Measurements from ENCODE around the gene LHX2.

The LHX2 gene

GRCh38 chr9:124033967-124034366 lies 22.4 kb downstream of the LHX2 start:
- TF ChIP-seq, protein P1, sequence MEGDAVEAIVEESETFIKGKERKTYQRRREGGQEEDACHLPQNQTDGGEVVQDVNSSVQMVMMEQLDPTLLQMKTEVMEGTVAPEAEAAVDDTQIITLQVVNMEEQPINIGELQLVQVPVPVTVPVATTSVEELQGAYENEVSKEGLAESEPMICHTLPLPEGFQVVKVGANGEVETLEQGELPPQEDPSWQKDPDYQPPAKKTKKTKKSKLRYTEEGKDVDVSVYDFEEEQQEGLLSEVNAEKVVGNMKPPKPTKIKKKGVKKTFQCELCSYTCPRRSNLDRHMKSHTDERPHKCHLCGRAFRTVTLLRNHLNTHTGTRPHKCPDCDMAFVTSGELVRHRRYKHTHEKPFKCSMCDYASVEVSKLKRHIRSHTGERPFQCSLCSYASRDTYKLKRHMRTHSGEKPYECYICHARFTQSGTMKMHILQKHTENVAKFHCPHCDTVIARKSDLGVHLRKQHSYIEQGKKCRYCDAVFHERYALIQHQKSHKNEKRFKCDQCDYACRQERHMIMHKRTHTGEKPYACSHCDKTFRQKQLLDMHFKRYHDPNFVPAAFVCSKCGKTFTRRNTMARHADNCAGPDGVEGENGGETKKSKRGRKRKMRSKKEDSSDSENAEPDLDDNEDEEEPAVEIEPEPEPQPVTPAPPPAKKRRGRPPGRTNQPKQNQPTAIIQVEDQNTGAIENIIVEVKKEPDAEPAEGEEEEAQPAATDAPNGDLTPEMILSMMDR (IDR thresholded peaks at IDR 0.05; ENCODE audit: low read length, missing control alignments), result no peak
- no peak overlapping the region for H3K4me3 ChIP-seq (replicated peaks; ENCODE audit: low read depth, low read length)
- no peak for DNase-seq (ENCODE audit: low read depth)

DNA sequence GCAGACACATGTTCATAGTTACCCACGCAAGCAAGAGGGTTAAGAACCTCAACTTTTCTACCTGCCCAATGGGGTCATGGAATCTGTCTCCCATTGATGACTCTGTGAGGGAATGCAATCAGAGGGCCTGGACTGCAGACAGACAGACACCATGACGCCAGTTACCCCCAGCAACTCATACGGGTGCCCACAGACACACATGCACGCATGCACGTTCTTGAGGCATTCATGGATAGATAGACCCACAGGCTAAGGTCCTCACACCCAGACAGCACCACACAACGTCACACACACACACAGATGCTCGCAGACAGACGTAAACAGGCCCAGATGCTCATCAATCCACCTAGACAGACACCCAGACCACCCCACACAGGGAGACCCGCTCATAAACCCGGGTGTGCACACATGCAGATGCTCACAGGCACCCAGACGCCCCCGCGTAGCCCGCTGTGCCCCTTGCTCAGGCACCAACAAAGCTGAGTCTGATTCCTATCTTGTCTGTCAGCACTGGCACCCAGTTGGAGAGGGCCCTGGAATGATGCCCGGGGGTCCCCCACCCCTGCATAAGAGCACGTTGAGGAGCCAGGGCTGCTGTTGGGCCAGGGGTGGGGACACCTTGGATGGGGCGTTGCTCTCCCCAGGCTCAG lies 23.6 kb downstream of the LHX2 start:
- no peak for DNase-seq (ENCODE audit: low read depth)
- H3K4me3 ChIP-seq (replicated peaks; ENCODE audit: low read depth, low read length), result no peak overlapping the region
- TF ChIP-seq, protein P1 (IDR thresholded peaks at IDR 0.05; ENCODE audit: low read length, missing control alignments), result no peak

DNA sequence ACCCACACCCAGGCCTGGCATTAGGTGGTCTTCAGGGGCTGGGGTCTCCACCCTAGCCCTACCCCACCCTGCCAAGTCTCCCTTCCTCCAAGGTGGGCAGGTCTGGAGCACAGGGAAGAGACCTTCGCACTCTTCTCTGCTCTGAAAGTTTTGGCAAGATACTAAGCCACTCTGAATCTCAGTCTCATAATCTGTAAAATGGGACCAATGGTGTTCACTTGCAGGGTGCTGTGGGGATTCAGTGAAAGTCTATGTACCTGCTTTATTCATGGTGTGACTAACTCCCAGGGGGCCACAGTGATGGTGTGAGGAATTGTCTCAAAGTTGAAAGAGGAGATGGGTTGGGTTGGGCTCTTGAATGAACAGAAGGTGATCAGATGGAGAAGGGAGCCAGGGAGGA lies 25.0 kb downstream of the LHX2 start:
- no peak for DNase-seq (ENCODE audit: low read depth)
- TF ChIP-seq, protein P1 (IDR thresholded peaks at IDR 0.05; ENCODE audit: low read length, missing control alignments), result no peak
- no peak overlapping the region for H3K4me3 ChIP-seq (replicated peaks; ENCODE audit: low read depth, low read length)

DNA sequence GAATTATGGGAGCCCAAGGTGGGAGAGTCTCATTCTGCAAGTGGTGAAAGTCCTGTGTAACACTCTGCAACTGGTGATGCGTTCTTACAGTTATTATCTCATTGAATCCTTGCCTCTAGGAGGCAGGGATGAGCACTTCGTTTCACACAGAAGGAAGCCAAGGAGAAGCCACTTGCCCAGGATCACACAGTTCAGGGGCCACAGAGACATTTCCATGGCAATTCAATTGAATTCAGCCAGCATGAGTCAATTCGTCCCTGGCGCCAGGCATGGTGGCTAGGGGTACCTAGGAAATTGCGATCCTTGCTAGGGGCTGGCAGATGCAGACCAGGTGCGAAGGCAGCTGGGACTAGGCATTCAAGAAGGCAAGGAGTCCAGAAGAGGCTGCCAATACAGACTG lies 26.2 kb downstream of the LHX2 start:
- H3K4me3 ChIP-seq (replicated peaks; ENCODE audit: low read depth, low read length), result no peak overlapping the region
- DNase-seq (ENCODE audit: low read depth), result no peak
- TF ChIP-seq, protein P1 (IDR thresholded peaks at IDR 0.05; ENCODE audit: low read length, missing control alignments), result peak; percentile 17

GRCh38 chr9:124038239-124038638 lies 26.7 kb downstream of the LHX2 start:
- DNase-seq (ENCODE audit: low read depth), result peak; percentile 29
- TF ChIP-seq, protein P1 (IDR thresholded peaks at IDR 0.05; ENCODE audit: low read length, missing control alignments), result no peak

DNA sequence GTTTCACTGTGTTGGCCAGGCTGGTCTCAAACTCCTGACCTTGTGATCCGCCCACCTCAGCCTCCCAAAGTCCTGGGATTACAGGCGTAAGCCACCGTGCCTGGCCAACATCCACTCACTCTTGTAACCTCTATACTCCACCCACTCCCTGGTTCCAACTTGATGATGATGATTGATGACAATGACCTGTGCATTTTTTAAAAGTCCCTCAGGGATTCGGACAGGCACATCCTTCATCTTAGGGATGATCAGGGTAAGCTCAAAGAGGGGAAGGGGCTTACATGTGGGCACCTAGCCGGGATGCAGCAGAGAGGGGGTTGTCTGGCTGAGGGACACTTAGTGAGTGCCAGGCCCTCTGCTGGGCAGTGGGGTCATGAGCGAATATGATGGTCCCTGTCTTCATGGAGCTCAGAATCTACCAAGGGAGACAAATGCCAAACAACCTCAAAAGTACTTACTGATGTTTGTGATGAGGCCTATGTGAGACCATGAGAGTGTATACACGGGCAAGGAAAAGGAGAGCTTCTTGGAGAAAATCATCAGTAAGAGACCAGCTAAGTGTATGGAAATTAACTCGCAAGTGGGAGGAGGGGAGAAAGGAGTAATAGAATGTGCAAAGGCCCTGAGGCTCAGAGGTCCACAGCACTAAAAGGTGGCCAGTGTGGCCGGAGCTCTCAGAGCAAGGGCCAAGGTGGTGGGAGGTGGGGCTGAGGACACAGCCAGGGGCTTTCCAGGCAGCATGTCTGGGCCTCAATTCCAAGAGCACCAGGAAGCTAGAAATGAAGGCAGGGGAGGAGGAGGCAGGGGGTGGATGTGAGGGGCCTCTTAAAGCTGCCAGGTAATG lies 27.4 kb downstream of the LHX2 start:
- H3K4me3 ChIP-seq (replicated peaks; ENCODE audit: low read depth, low read length), result no peak overlapping the region
- TF ChIP-seq, protein P1 (IDR thresholded peaks at IDR 0.05; ENCODE audit: low read length, missing control alignments), result no peak
- no peak for DNase-seq (ENCODE audit: low read depth)

More at GRCh38 chr9:124038239-124038638, 26.7 kb downstream of the LHX2 start:
- H3K4me3 ChIP-seq (replicated peaks; ENCODE audit: low read depth, low read length), result no peak overlapping the region
